Muscle layer of colon (tissue), 2 donors: ENCODE data around the gene TXNRD3.

ENCODE experiments used
- H3K27ac ChIP-seq: one replicate; pipeline ENCODE4 v1.7.0; 2013; ENCODE audit warnings: low read depth, mild to moderate bottlenecking, low read length, moderate library complexity
- H3K27me3 ChIP-seq, 2 donors: one replicate each; pipeline ENCODE4 v1.7.0; 2013; ENCODE audit warnings: low read length in 2 of 2, mild to moderate bottlenecking in 2 of 2; ENCODE audit not compliant: insufficient read depth in 2 of 2, control insufficient read depth in 1 of 2
- H3K36me3 ChIP-seq: one replicate; pipeline ENCODE4 v1.7.0; 2013; ENCODE audit warnings: mild to moderate bottlenecking, low read length; ENCODE audit not compliant: insufficient read depth
- H3K4me1 ChIP-seq: one replicate; pipeline ENCODE4 v1.7.0; 2013; ENCODE audit warnings: mild to moderate bottlenecking, low read length; ENCODE audit not compliant: insufficient read depth
- H3K4me3 ChIP-seq, 2 donors: one replicate each; pipeline ENCODE4 v1.7.0; 2013; ENCODE audit warnings: low read length in 2 of 2, low read depth in 1 of 2, mild to moderate bottlenecking in 1 of 2, moderate library complexity in 1 of 2
- H3K9ac ChIP-seq: one replicate; pipeline ENCODE4 v1.7.0; 2013; ENCODE audit warnings: low read length
- H3K9me3 ChIP-seq: one replicate; pipeline ENCODE4 v1.7.0; 2013; ENCODE audit warnings: mild to moderate bottlenecking, low read length
- donor health status: abdominal sarcoma.
- donor health status: Adenocarcinoma of cecum.

Gene TXNRD3

GRCh38 chr3:126577261-126577660 is 77.7 kb downstream of the TXNRD3 start:
- no peaks in the 10 kb centered on the region for H3K36me3 ChIP-seq

GRCh38 chr3:126573492-126574117 is 81.3 kb downstream of the TXNRD3 start:
- Histone ChIP-seq H3K9me3 (no peaks in the 10 kb centered on the region), H3K36me3 (no peaks in the 10 kb centered on the region), H3K9ac (no peak overlapping the region), H3K27me3 (no peaks in the 10 kb centered on the region), H3K27ac (no peak overlapping the region), H3K4me1 (no peaks in the 10 kb centered on the region), H3K4me3 (no peak overlapping the region)

More at GRCh38 chr3:126577261-126577660, 77.7 kb downstream of the TXNRD3 start:
- H3K27me3 ChIP-seq, result no peaks in the 10 kb centered on the region
- H3K27ac ChIP-seq, result no peak overlapping the region
- H3K9me3 ChIP-seq, result no peaks in the 10 kb centered on the region
- no peak overlapping the region for H3K9ac ChIP-seq
- H3K4me1 ChIP-seq, result no peaks in the 10 kb centered on the region
- no peak overlapping the region for H3K4me3 ChIP-seq

GRCh38 chr3:126571078-126571477 is 83.8 kb downstream of the TXNRD3 start:
- no peak overlapping the region for H3K9ac ChIP-seq
- no peaks in the 10 kb centered on the region for H3K36me3 ChIP-seq

GRCh38 chr3:126570103-126570541 is 84.8 kb downstream of the TXNRD3 start:
- Histone ChIP-seq H3K27ac (no peak overlapping the region), H3K36me3 (no peaks in the 10 kb centered on the region), H3K9ac (no peak overlapping the region), H3K9me3 (no peaks in the 10 kb centered on the region), H3K4me1 (no peaks in the 10 kb centered on the region), H3K27me3 (no peaks in the 10 kb centered on the region), H3K4me3 (no peak overlapping the region)

More at GRCh38 chr3:126571078-126571477, 83.8 kb downstream of the TXNRD3 start:
- Histone ChIP-seq H3K27ac (no peak overlapping the region), H3K9me3 (no peaks in the 10 kb centered on the region), H3K4me3 (no peak overlapping the region), H3K4me1 (no peaks in the 10 kb centered on the region), H3K27me3 (no peaks in the 10 kb centered on the region)

DNA sequence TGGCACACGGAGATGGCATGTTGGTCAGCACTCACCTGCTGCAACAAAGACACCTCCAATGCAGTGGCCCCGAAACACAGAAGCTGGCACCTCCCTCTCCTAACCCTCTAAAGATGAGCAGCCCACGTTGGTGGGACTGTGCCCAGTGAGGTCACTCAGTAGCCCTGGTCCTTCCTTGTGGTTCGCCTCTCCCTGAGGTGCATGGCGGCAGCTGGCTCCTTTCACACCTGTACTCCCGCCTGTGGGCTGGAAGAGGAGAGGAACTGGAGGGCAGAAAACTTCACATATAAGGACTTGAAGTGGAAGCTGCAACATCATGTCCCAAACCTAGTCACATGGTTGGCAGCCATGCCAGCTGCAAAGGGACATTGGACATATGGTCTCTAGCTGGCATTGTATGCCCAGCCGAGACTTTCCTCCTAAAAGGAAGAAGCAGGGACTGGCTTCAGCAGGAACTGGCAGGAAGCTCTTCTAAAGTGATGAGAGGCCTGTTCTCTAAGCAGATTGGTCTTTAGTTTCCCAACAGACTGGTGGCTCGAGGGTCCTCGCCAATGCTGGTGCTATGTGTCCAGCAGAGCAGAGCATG is 85.4 kb downstream of the TXNRD3 start:
- Histone ChIP-seq H3K9me3 (no peaks in the 10 kb centered on the region), H3K4me1 (no peaks in the 10 kb centered on the region), H3K36me3 (no peaks in the 10 kb centered on the region), H3K27ac (no peak overlapping the region), H3K4me3 (no peak overlapping the region), H3K9ac (no peak overlapping the region), H3K27me3 (no peaks in the 10 kb centered on the region)

DNA sequence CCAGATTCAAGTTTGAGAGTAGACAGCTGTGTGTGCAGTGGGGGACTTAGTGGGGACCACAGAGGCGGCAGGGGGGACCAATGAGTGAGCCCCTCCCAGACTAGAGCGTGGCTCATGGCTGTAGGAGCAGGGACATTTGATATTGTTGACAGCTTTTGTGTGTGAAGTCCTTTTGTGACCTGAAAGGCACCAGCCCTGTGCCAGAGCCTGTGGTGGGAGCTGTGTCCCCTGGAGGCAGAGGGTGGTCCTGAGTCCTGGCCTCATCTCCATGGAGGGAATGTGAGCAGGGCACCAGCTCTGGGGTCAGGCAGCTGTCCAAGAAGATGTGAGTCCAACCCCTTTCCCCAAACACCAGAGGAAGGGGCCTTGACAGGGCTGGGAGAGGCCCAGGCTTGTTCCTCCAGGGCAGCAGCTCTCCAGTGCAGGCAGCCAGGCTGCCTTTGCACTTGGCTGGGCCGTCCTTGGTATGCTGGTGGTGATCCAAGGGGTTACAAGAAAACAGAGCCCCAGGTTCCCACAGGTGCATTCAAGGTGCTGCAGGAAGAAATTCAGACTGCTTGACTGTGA is 86.1 kb downstream of the TXNRD3 start:
- Histone ChIP-seq H3K36me3 (no peaks in the 10 kb centered on the region), H3K9ac (no peak overlapping the region), H3K4me1 (no peaks in the 10 kb centered on the region), H3K27ac (no peak overlapping the region), H3K27me3 (no peaks in the 10 kb centered on the region), H3K9me3 (no peaks in the 10 kb centered on the region), H3K4me3 (no peak overlapping the region)

GRCh38 chr3:126567696-126568438 is 87.1 kb downstream of the TXNRD3 start:
- Histone ChIP-seq H3K27ac (no peak overlapping the region), H3K4me1 (no peaks in the 10 kb centered on the region), H3K27me3 (no peaks in the 10 kb centered on the region), H3K9ac (no peak overlapping the region), H3K36me3 (no peaks in the 10 kb centered on the region), H3K9me3 (no peaks in the 10 kb centered on the region), H3K4me3 (no peak overlapping the region)

DNA sequence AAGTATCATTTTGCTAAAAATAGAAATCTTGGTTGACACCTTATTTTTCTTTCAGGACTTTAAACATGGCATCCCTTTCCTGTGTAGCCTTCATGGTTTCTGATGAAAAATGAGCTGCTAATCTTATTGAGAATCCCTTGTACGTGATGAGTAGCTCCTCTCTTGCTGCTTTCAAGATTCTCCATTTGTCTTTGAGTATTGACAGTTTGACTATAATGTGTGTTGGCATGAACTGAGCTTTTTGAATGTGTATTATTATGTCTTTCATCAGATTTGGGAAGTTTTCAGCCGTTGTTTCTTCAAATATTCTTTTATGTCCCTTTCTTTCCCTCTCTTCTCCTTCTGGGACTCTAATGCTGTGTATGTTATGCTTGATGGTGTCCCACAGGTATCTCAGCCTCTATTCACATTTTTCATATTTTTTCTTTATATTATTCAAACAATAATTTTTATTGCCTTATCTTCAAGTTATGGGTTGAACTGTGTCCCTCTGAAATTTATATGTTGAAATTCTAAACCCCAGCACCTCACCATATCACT is 92.1 kb downstream of the TXNRD3 start:
- no peaks in the 10 kb centered on the region for H3K9me3 ChIP-seq
- H3K27me3 ChIP-seq, result peaks cover 0 to 4% of the 10 kb centered on the region in 2 donors
- no peaks in the 10 kb centered on the region for H3K36me3 ChIP-seq
- no peak overlapping the region for H3K9ac ChIP-seq
- no peaks in the 10 kb centered on the region for H3K4me1 ChIP-seq
- H3K4me3 ChIP-seq, result no peak overlapping the region
- H3K27ac ChIP-seq, result no peak overlapping the region

DNA sequence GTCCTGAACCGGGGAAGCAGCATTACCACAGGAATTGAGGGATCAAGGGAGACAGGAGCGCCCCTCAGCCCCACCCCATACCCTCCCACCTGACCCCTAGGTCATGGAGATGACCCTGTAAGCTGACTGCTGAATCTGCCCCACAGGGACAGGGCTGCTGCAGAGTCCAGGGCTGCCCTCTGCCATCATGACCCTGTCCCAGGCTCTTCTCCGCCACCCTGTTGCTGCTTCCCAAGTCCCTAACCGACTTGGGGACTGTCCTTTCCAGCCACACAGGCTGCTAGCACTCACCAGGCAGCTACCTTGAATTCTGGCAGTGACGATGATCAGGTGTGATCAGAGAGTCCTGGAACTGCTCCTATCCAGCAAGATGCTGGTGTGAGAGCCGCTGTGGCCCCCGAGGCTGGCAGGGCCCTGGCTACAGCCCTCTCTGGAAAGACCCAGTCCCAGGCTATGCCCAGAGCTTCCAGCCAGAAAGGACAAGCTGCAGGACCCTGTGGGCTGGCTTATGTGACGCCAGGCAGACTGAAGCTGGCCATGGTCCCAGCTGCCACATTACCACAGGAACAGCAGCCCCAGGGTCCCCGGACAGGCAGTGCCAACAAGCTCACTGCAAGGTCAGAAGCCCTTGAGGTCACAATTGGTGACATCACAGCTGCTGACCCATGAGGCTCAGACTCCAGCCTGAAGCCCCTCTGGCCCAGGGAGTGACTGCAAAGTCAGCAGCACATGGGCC is 96.4 kb downstream of the TXNRD3 start, which contains the start of gene C3orf22:
Gene C3orf22, minus strand, starts transcription at position 597 of the 736 bp plus-strand sequence. CDS start 5,542 bp downstream, outside the sequence.
- no peaks in the 10 kb centered on the region for H3K9me3 ChIP-seq
- peaks cover 0 to 4% of the 10 kb centered on the region in 2 donors for H3K27me3 ChIP-seq
- no peaks in the 10 kb centered on the region for H3K4me1 ChIP-seq
- no peaks in the 10 kb centered on the region for H3K36me3 ChIP-seq
- H3K27ac ChIP-seq, result no peak within 1 kb of the TSS
- no peak within 1 kb of the TSS for H3K4me3 ChIP-seq
- no peak within 1 kb of the TSS for H3K9ac ChIP-seq

- no peaks in the 10 kb centered on the region for H3K36me3 ChIP-seq
Measured at GRCh38 chr3:126557761-126558160, 97.2 kb downstream of the TXNRD3 start.

GRCh38 chr3:126557415-126557745 is 97.5 kb downstream of the TXNRD3 start:
- no peaks in the 10 kb centered on the region for H3K4me1 ChIP-seq
- no peaks in the 10 kb centered on the region for H3K36me3 ChIP-seq

More at GRCh38 chr3:126557761-126558160, 97.2 kb downstream of the TXNRD3 start:
- no peaks in the 10 kb centered on the region for H3K4me1 ChIP-seq
- H3K9me3 ChIP-seq, result no peaks in the 10 kb centered on the region
- no peak overlapping the region for H3K4me3 ChIP-seq
- no peak overlapping the region for H3K9ac ChIP-seq
- peaks cover 0 to 4% of the 10 kb centered on the region in 2 donors for H3K27me3 ChIP-seq
- H3K27ac ChIP-seq, result no peak overlapping the region

More at GRCh38 chr3:126557415-126557745, 97.5 kb downstream of the TXNRD3 start:
- no peaks in the 10 kb centered on the region for H3K9me3 ChIP-seq
- no peak overlapping the region for H3K4me3 ChIP-seq
- peaks cover 0 to 4% of the 10 kb centered on the region in 2 donors for H3K27me3 ChIP-seq
- no peak overlapping the region for H3K9ac ChIP-seq
- no peak overlapping the region for H3K27ac ChIP-seq
